Neural cell (in vitro differentiated cells): ENCODE measurements around the gene ZFYVE28. TPM values are rescaled to one million over a fixed set of nuclear protein-coding genes. Genes with fewer than 3 reads are reported as not detected.

Source experiments
- H2AFZ ChIP-seq: fragments of 200-600, 300-800 bp; sonication (generic), shearing (Covaris generic); 2 replicates; pipeline ENCODE4 v1.6.0; 2014; ENCODE audit warnings: low read depth, mild to moderate bottlenecking, antibody characterized with exemption, low read length, moderate library complexity
- H3F3A ChIP-seq: fragments of 200-600 bp; shearing (Covaris generic); 2 replicates; pipeline ENCODE4 v1.6.1; 2016; ENCODE audit warnings: mild to moderate bottlenecking, moderate library complexity, mixed read lengths, antibody characterized with exemption, low read length; ENCODE audit not compliant: insufficient read depth, poor library complexity, severe bottlenecking
- H3K27ac ChIP-seq: fragments of 200-600, 300-800 bp; sonication (generic), shearing (Covaris generic); 2 replicates; pipeline ENCODE4 v1.5.1; 2014; ENCODE audit warnings: mild to moderate bottlenecking, low read length, moderate library complexity
- H3K27me3 ChIP-seq: fragments of 300-800, 200-600 bp; sonication (generic), shearing (Covaris generic); 2 replicates; pipeline ENCODE4 v1.6.0; 2014; ENCODE audit warnings: mild to moderate bottlenecking, low read depth, low read length, moderate library complexity; ENCODE audit not compliant: insufficient read depth
- H3K36me3 ChIP-seq: fragments of 300-800, 200-600 bp; sonication (generic), shearing (Covaris generic); 2 replicates; pipeline ENCODE4 v1.5.1; 2014; ENCODE audit warnings: mild to moderate bottlenecking, antibody characterized with exemption, low read length, moderate library complexity; ENCODE audit not compliant: insufficient read depth
- H3K4me2 ChIP-seq: fragments of 300-800, 200-600 bp; sonication (generic), shearing (Covaris generic); 2 replicates; pipeline ENCODE4 v1.6.0; 2014; ENCODE audit warnings: mild to moderate bottlenecking, low read length
- H3K4me3 ChIP-seq: fragments of 300-800, 200-600 bp; sonication (generic), shearing (Covaris generic); 2 replicates; pipeline ENCODE4 v1.5.1; 2014; ENCODE audit warnings: mild to moderate bottlenecking, low read length, moderate library complexity
- H3K79me2 ChIP-seq: fragments of 200-600 bp; shearing (Covaris generic); replicated peaks from 2 replicates; pipeline ENCODE4 v1.6.0; 2014; ENCODE audit warnings: mild to moderate bottlenecking, low read length, moderate library complexity; ENCODE audit not compliant: insufficient read depth
- H3K9ac ChIP-seq: fragments of 300-800, 200-600 bp; sonication (generic), shearing (Covaris generic); 2 replicates; pipeline ENCODE4 v1.6.1; 2016; ENCODE audit warnings: mild to moderate bottlenecking, low read length, mixed read lengths
- H3K9me2 ChIP-seq: fragments of 200-600 bp; shearing (Covaris generic); 2 replicates; pipeline ENCODE4 v1.6.1; 2016; ENCODE audit warnings: mild to moderate bottlenecking, low read length, mixed read lengths; ENCODE audit not compliant: insufficient read depth
- H3K9me3 ChIP-seq: fragments of 200-600, 300-800 bp; sonication (generic), shearing (Covaris generic); 2 replicates; pipeline ENCODE4 v1.6.1; 2016; ENCODE audit warnings: mild to moderate bottlenecking, mixed run types, low read length, moderate library complexity, mixed read lengths
- H4K20me1 ChIP-seq: fragments of 200-600 bp; shearing (Covaris generic); 2 replicates; pipeline ENCODE4 v1.6.1; 2016; ENCODE audit warnings: mild to moderate bottlenecking, mixed run types; ENCODE audit not compliant: insufficient read depth
- EP300 ChIP-seq: fragments of 450-650 bp; conservative IDR thresholded peaks from 2 replicates; pipeline ENCODE4 v1.6.1; 2014; ENCODE audit warnings: antibody characterized with exemption, mild to moderate bottlenecking, moderate library complexity; ENCODE audit not compliant: poor library complexity, severe bottlenecking
- EZH2 ChIP-seq: fragments of 200-600, 300-800 bp; shearing (Covaris generic), sonication (generic); IDR thresholded peaks from 2 replicates; pipeline ENCODE4 v1.6.1; 2014; ENCODE audit warnings: antibody characterized with exemption, low read length, borderline replicate concordance, mild to moderate bottlenecking; ENCODE audit not compliant: insufficient read depth, poor library complexity, severe bottlenecking
- MXI1 ChIP-seq: fragments of 450-650 bp; conservative IDR thresholded peaks from 2 replicates; pipeline ENCODE4 v1.6.1; 2014; ENCODE audit warnings: antibody characterized with exemption, mild to moderate bottlenecking; ENCODE audit not compliant: poor library complexity, severe bottlenecking
- POLR2AphosphoS5 ChIP-seq: IDR thresholded peaks from 2 replicates; pipeline ENCODE4 v1.6.1; 2012
- RAD21 ChIP-seq: fragments of 450-650 bp; conservative IDR thresholded peaks from 2 replicates; pipeline ENCODE4 v1.6.1; 2014; ENCODE audit warnings: antibody characterized with exemption, mild to moderate bottlenecking, moderate library complexity
- SMC3 ChIP-seq: fragments of 450-650 bp; conservative IDR thresholded peaks from 2 replicates; pipeline ENCODE4 v1.6.1; 2014; ENCODE audit warnings: antibody characterized with exemption, mild to moderate bottlenecking, moderate library complexity; ENCODE audit not compliant: poor library complexity
- TAF1 ChIP-seq: IDR thresholded peaks from 2 replicates; pipeline ENCODE4 v1.6.1; 2012; ENCODE audit warnings: low read depth
- polyA plus RNA-seq: library from polyadenylated mRNA; depleted of rRNA; stranded (reverse); fragments of >200 nt; gene quantifications from 2 replicates; pipeline ENCODE4 v1.2.3, GENCODE V29; 2014
- TF ChIP-seq, protein P1 (sequence below): fragments of 450-650 bp; IDR thresholded peaks from 2 replicates; pipeline ENCODE4 v1.5.1; 2014; ENCODE audit warnings: antibody characterized with exemption, mild to moderate bottlenecking, moderate library complexity; ENCODE audit not compliant: poor library complexity, severe bottlenecking
- TF ChIP-seq, protein P2 (sequence below): IDR thresholded peaks from 2 replicates; pipeline ENCODE4 v1.6.1; 2012; ENCODE audit warnings: borderline replicate concordance

Gene ZFYVE28
- polyA plus RNA-seq, 1 donor from 2014 or later, result 2.4 TPM

DNA sequence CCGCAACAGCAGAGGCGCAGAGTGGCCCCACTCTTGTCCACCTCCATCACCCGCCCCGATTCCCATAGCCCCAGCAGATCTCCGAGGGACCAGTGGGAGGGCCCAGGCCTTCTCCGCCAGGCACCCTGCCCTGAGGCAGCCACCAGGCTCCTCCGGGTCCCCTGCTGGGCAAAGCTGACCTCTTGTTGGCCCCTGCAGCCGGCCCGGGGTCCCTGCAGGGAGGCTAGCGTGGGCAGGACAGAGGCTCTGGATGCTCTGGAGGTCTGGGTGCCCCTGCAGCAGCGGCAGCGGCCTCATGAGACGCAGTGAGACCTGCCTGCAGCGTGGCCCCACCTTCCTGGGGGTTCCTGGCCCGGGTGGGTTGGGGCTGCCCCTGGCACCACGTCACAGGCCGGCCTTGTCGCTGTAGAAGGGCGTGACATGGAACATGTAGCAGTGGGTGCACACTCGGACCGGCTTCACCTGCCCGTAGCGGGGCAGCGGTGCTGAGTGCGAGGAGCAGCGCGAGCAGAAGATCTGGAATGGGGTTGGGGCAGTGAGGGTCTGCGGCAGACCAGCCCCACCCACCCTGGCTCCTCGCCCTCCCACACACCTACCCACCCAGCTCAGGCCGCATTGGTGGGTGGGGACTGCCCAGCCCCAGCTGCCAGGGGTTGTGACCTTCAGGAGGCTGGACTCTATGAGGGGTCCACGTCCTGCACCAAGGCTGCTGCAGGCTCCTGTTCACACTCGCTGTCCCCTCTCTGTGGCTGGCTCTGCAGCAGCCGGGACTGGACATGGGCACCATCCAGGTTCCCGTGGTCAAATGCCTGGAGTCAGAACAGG lies 147.9 kb downstream of the ZFYVE28 start:
- Histone ChIP-seq H3K4me2 (no peak overlapping the region), H4K20me1 (no peaks in the 10 kb centered on the region), H3K9me2 (no peaks in the 10 kb centered on the region), H2AFZ (no peak overlapping the region), H3K4me3 (no peak overlapping the region), H3K9me3 (no peaks in the 10 kb centered on the region), H3K79me2 (no peaks in the 10 kb centered on the region), H3K27ac (no peak overlapping the region), H3K9ac (no peak overlapping the region), H3K36me3 (no peaks in the 10 kb centered on the region), H3K27me3 (no peaks in the 10 kb centered on the region), H3F3A (no peaks in the 10 kb centered on the region)
- TF ChIP-seq POLR2AphosphoS5 (no peak), EZH2 (no peak), EP300 (no peak), TAF1 (no peak), RAD21 (no peak), MXI1 (no peak), SMC3 (no peak)
- TF ChIP-seq, protein P1, sequence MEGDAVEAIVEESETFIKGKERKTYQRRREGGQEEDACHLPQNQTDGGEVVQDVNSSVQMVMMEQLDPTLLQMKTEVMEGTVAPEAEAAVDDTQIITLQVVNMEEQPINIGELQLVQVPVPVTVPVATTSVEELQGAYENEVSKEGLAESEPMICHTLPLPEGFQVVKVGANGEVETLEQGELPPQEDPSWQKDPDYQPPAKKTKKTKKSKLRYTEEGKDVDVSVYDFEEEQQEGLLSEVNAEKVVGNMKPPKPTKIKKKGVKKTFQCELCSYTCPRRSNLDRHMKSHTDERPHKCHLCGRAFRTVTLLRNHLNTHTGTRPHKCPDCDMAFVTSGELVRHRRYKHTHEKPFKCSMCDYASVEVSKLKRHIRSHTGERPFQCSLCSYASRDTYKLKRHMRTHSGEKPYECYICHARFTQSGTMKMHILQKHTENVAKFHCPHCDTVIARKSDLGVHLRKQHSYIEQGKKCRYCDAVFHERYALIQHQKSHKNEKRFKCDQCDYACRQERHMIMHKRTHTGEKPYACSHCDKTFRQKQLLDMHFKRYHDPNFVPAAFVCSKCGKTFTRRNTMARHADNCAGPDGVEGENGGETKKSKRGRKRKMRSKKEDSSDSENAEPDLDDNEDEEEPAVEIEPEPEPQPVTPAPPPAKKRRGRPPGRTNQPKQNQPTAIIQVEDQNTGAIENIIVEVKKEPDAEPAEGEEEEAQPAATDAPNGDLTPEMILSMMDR, result no peak
- TF ChIP-seq, protein P2, sequence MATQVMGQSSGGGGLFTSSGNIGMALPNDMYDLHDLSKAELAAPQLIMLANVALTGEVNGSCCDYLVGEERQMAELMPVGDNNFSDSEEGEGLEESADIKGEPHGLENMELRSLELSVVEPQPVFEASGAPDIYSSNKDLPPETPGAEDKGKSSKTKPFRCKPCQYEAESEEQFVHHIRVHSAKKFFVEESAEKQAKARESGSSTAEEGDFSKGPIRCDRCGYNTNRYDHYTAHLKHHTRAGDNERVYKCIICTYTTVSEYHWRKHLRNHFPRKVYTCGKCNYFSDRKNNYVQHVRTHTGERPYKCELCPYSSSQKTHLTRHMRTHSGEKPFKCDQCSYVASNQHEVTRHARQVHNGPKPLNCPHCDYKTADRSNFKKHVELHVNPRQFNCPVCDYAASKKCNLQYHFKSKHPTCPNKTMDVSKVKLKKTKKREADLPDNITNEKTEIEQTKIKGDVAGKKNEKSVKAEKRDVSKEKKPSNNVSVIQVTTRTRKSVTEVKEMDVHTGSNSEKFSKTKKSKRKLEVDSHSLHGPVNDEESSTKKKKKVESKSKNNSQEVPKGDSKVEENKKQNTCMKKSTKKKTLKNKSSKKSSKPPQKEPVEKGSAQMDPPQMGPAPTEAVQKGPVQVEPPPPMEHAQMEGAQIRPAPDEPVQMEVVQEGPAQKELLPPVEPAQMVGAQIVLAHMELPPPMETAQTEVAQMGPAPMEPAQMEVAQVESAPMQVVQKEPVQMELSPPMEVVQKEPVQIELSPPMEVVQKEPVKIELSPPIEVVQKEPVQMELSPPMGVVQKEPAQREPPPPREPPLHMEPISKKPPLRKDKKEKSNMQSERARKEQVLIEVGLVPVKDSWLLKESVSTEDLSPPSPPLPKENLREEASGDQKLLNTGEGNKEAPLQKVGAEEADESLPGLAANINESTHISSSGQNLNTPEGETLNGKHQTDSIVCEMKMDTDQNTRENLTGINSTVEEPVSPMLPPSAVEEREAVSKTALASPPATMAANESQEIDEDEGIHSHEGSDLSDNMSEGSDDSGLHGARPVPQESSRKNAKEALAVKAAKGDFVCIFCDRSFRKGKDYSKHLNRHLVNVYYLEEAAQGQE, result no peak

DNA sequence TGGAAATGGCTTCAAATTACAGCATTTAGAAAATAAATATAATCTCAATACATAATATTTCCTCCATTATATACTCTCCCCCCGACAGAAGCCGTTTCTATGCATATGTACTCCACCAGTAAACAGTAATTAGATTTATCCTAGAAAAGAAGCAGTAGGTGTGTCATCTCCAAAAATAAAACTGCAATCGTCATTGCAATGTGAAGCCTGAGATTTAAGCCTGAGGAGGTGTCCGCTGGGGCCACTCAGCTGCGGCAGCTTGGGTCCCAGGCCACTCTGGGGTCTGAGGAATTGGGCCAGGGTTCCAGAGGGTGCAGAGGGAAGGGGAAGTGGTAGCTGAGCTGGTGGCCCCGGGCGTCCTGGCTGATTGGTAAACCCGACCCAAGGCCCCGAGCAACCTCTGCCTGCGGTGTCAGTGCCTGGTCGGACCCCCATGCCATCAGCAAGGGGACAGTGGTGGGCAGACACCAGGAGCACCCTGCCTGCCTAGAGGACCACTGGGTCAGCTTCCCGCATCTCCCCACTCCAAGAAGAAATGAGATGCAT lies 148.8 kb downstream of the ZFYVE28 start:
- Histone ChIP-seq H4K20me1 (no peaks in the 10 kb centered on the region), H3K4me3 (no peak overlapping the region), H3K9me2 (no peaks in the 10 kb centered on the region), H3K9ac (no peak overlapping the region), H3K9me3 (no peaks in the 10 kb centered on the region), H3K27me3 (no peaks in the 10 kb centered on the region), H3K27ac (no peak overlapping the region), H3K4me2 (no peak overlapping the region), H2AFZ (no peak overlapping the region), H3F3A (no peaks in the 10 kb centered on the region), H3K79me2 (no peaks in the 10 kb centered on the region), H3K36me3 (no peaks in the 10 kb centered on the region)
- TF ChIP-seq EP300 (no peak), POLR2AphosphoS5 (no peak), RAD21 (no peak), SMC3 (no peak), EZH2 (no peak), MXI1 (no peak), TAF1 (no peak)
- TF ChIP-seq, protein P2, result no peak
- TF ChIP-seq, protein P1, result no peak
